Gastroesophageal sphincter (tissue), 3 donors: ENCODE measurements around the gene VWA7.

Experiments used
- CTCF ChIP-seq, 4 experiments: fragments of 200-600 bp in 2 of 4; fragments of 450-650 bp in 2 of 4; sonication (generic) in 1 of 4; IDR thresholded peaks; one replicate each; pipeline ENCODE4 v1.5.1; 2017 to 2019; ENCODE audit warnings: antibody characterized with exemption in 4 of 4, mild to moderate bottlenecking in 2 of 4, moderate library complexity in 2 of 4
- EP300 ChIP-seq: sonication (generic); formaldehyde crosslinking; IDR thresholded peaks from one replicate; pipeline ENCODE4 v1.6.1; 2017; ENCODE audit warnings: antibody characterized with exemption, mild to moderate bottlenecking
- POLR2A ChIP-seq, 2 donors: fragments of 450-650 bp; IDR thresholded peaks; one replicate each; pipeline ENCODE4 v1.6.1; 2017; ENCODE audit warnings: antibody characterized with exemption in 2 of 2, mild to moderate bottlenecking in 2 of 2, moderate library complexity in 1 of 2
- POLR2AphosphoS5 ChIP-seq: sonication (generic); formaldehyde crosslinking; IDR thresholded peaks from one replicate; pipeline ENCODE4 v1.6.1; 2017; ENCODE audit warnings: antibody characterized with exemption

- TF ChIP-seq CTCF (IDR thresholded peaks at IDR 0.05) (no peak), POLR2A (IDR thresholded peaks at IDR 0.05) (no peak), POLR2AphosphoS5 (no peak), EP300 (no peak)
Measured at GRCh38 chr6:31794294-31794865, 17.3 kb upstream of the VWA7 start.
